Karpas-422 (cell line): ENCODE results near the gene ITGA11. TPM values are rescaled to one million over a fixed set of nuclear protein-coding genes. Genes with fewer than 3 reads are reported as not detected.

Experiments used
- DNase-seq: peaks from one replicate; pipeline ENCODE4 v3.0.0-alpha.2; 2015
- H2AFZ ChIP-seq: fragments of 200-600 bp; sonication (generic); 2 replicates; pipeline ENCODE4 v1.6.1; 2014; ENCODE audit warnings: antibody characterized with exemption, low read length, mixed read lengths
- H3K27ac ChIP-seq: fragments of 200-600 bp; sonication (generic); 2 replicates; pipeline ENCODE4 v1.5.1; 2014; ENCODE audit warnings: mild to moderate bottlenecking, low read length, moderate library complexity
- H3K27me3 ChIP-seq: fragments of 200-600 bp; sonication (generic); 2 replicates; pipeline ENCODE4 v1.6.1; 2014; ENCODE audit warnings: low read length, mixed read lengths
- H3K36me3 ChIP-seq: fragments of 200-600 bp; sonication (generic); 2 replicates; pipeline ENCODE4 v1.6.1; 2014; ENCODE audit warnings: low read length, mixed read lengths; ENCODE audit not compliant: insufficient read depth
- H3K4me1 ChIP-seq: fragments of 200-600 bp; sonication (generic); 2 replicates; pipeline ENCODE4 v1.6.1; 2014; ENCODE audit warnings: mild to moderate bottlenecking, low read length, mixed read lengths
- H3K4me2 ChIP-seq: fragments of 200-600 bp; sonication (generic); 2 replicates; pipeline ENCODE4 v1.6.1; 2014; ENCODE audit warnings: low read length, low read depth, mild to moderate bottlenecking; ENCODE audit not compliant: poor library complexity, severe bottlenecking
- H3K4me3 ChIP-seq: fragments of 200-600 bp; sonication (generic); 2 replicates; pipeline ENCODE4 v1.5.1; 2014; ENCODE audit warnings: mild to moderate bottlenecking, antibody characterized with exemption, low read length, mixed read lengths
- H3K79me2 ChIP-seq: fragments of 200-600 bp; sonication (generic); 2 replicates; pipeline ENCODE4 v1.6.1; 2014; ENCODE audit warnings: mild to moderate bottlenecking, low read length, mixed read lengths
- H3K9ac ChIP-seq: fragments of 200-600 bp; sonication (generic); 2 replicates; pipeline ENCODE4 v1.6.0; 2014; ENCODE audit warnings: low read length
- H3K9me2 ChIP-seq: fragments of 200-600 bp; sonication (generic), shearing (Covaris generic); replicated peaks from 2 replicates; pipeline ENCODE4 v1.6.0; 2014; ENCODE audit warnings: mild to moderate bottlenecking, low read length, moderate library complexity; ENCODE audit not compliant: insufficient read depth
- H3K9me3 ChIP-seq: fragments of 300-700, 200-600 bp; sonication (generic); 2 replicates; pipeline ENCODE4 v1.6.1; 2014; ENCODE audit warnings: low read length, mixed read lengths
- H4K20me1 ChIP-seq: fragments of 200-600 bp; sonication (generic); 2 replicates; pipeline ENCODE4 v1.6.1; 2014; ENCODE audit warnings: mild to moderate bottlenecking, antibody characterized with exemption, low read length, low read depth; ENCODE audit not compliant: insufficient read depth
- total RNA-seq: library from RNA; depleted of rRNA; stranded (reverse); fragments of >200 nt; shearing (Covaris generic); gene quantifications from 2 replicates; pipeline ENCODE4 v1.2.3, GENCODE V29; 2014; ENCODE audit warnings: low replicate concordance

The ITGA11 gene
- total RNA-seq, 1 experiment from 2014 or later, result not detected

DNA sequence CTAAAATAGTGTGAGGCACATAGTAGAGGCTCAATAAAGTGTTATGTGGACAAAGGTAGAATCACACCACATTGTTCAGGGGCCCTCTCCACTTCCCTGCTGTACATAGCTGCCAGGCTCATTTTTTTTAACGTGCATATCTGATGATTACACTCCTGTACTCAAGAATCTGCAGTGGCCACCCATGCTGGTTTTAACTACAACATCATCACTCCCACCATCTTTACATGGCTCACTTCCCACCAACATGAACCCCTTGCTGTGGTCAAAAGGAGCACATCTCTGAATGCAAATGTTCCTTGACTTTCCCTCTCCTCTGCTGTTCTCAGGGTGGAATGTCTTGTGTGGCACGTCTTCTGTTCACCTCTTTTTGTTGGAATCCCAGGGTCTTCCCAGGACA is 77.7 kb downstream of the ITGA11 start:
- no peaks in the 10 kb centered on the region for H4K20me1 ChIP-seq
- H3K36me3 ChIP-seq, result no peaks in the 10 kb centered on the region; the same call in 1 of the 2 replicates
- no peak overlapping the region for H2AFZ ChIP-seq
- H3K27me3 ChIP-seq, result peaks cover 3% of the 10 kb centered on the region; the same call in 1 of the 2 replicates
- H3K9me3 ChIP-seq, result peaks cover 4% of the 10 kb centered on the region; the same call in 1 of the 2 replicates
- no peaks in the 10 kb centered on the region for H3K4me1 ChIP-seq
- H3K27ac ChIP-seq, result no peak overlapping the region
- no peaks in the 10 kb centered on the region for H3K79me2 ChIP-seq
- no peaks in the 10 kb centered on the region for H3K9me2 ChIP-seq
- H3K4me2 ChIP-seq, result no peak overlapping the region
- DNase-seq, result no peak
- H3K4me3 ChIP-seq, result no peak overlapping the region
- no peak overlapping the region for H3K9ac ChIP-seq

DNA sequence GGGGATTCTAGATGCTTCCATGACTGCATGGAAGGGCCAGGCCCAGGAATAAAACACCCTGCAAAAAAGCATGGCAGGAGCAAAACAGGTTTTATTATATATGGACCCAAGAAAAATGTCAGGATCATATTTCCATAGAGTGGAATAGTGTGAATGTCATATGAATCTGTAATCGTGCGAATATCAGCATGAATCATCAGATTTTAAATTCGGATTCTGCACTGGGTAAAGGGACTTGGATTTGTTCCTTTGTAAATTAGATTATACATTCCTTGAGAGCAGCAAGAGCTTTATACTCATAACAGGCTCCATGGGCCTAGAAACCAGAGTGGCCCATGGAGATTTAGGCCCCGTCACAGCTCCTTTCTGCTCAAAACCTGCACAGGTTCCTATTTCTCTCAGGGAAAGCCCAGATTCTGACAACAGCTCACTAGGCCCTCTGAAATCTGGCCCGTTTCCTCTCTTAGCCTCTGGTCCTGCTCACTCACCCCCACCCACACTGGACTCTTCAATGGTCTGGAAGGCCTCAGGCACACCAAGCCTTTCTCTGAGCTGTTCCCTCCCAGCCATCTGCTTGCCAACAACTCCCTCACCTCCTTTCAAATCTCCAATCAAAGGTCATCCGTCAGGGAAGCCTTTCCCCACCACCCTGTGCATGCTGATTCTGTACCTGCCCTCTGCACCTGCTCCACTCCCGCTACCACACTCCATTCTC is 78.4 kb downstream of the ITGA11 start:
- H4K20me1 ChIP-seq, result no peaks in the 10 kb centered on the region
- no peak overlapping the region for H2AFZ ChIP-seq
- H3K9me3 ChIP-seq, result peaks cover 4% of the 10 kb centered on the region; the same call in 1 of the 2 replicates
- H3K4me1 ChIP-seq, result no peaks in the 10 kb centered on the region
- no peak overlapping the region for H3K9ac ChIP-seq
- no peak for DNase-seq
- H3K36me3 ChIP-seq, result no peaks in the 10 kb centered on the region; the same call in 1 of the 2 replicates
- H3K79me2 ChIP-seq, result no peaks in the 10 kb centered on the region
- H3K27ac ChIP-seq, result no peak overlapping the region
- no peaks in the 10 kb centered on the region for H3K9me2 ChIP-seq
- H3K27me3 ChIP-seq, result peaks cover 3% of the 10 kb centered on the region; the same call in 1 of the 2 replicates
- H3K4me3 ChIP-seq, result no peak overlapping the region
- H3K4me2 ChIP-seq, result no peak overlapping the region

DNA sequence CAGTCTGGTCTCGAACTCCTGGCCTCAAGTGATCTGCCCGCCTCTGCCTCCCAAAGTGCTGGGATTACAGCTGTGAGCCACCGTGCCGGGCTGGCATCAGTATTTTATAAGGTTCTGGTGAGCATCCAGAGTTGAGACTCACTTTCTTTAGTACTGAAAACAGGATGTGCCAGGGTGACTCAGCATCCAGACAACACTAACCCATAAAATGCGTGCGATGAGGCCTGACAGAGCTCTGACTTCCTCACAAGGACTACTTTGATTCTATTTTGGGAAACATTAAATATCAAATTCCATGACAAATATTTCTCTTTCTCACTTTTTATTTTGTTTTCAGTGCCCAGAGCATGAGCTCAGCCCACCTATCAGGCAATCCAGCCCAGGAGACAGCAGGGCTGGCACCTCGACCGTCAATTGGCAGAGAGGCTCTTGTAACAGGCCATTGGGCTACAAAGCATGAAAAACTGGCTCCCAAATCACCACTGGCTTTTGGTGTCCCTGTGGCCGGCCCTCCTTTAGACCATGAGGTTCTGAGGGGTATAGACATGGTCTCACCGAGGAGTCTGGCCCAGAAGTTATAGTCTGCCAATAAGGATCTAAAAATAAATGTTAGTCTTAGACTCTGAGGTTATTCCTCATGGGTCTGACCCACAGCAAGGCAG is 79.4 kb downstream of the ITGA11 start:
- Histone ChIP-seq H3K9me2 (no peaks in the 10 kb centered on the region), H3K4me3 (no peak overlapping the region), H3K4me1 (no peaks in the 10 kb centered on the region), H3K9ac (no peak overlapping the region), H3K27ac (no peak overlapping the region), H3K27me3 (peaks cover 3% of the 10 kb centered on the region; the same call in 1 of the 2 replicates), H3K36me3 (no peaks in the 10 kb centered on the region; the same call in 1 of the 2 replicates), H4K20me1 (no peaks in the 10 kb centered on the region), H2AFZ (no peak overlapping the region), H3K4me2 (no peak overlapping the region), H3K79me2 (no peaks in the 10 kb centered on the region), H3K9me3 (peaks cover 4% of the 10 kb centered on the region; the same call in 1 of the 2 replicates)
- no peak for DNase-seq

DNA sequence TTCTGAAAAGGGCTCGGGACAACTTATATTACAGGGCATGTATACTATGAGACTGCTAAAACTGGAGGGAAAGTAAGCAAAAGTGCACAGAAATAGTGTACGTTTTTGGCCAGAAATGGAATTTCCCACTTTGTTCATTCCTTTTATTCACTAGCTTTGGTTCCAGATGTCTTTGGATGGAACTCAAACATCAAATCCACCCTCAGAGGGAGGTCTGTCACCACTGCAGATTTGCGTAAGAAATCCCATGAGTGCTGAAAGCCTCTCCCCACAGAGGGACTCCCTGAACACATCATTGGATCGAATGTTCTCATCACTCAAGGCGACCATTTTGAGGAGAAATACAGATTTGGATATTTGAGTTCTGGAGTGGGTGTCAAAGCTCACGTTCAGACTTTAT is 82.8 kb downstream of the ITGA11 start:
- Histone ChIP-seq H3K4me3 (no peak overlapping the region), H3K36me3 (no peaks in the 10 kb centered on the region), H3K4me1 (no peaks in the 10 kb centered on the region), H3K9me3 (no peaks in the 10 kb centered on the region), H3K79me2 (no peaks in the 10 kb centered on the region), H3K9ac (no peak overlapping the region), H3K27ac (no peak overlapping the region), H3K9me2 (no peaks in the 10 kb centered on the region), H2AFZ (no peak overlapping the region), H4K20me1 (no peaks in the 10 kb centered on the region; the same call in 1 of the 2 replicates), H3K4me2 (no peak overlapping the region), H3K27me3 (no peaks in the 10 kb centered on the region)
- DNase-seq, result no peak

DNA sequence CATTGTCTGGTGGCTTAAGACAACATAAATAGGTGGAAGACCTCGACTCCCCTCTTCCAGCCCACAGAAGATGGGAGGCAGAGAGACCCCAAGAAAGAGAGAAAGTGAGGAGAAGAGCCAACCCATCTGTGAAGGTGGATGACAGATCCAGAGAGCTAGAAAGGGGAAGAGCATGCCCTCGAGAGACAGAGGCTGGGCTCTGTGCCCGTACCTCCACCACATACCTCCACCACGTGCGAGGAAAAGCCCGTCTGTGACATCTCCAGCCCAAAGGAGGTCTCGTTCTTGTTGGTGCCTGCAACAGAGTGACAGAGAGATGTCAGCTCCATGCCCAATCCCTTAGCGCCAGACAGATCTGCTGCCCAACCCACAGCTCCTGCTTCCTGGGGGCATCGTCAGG is 83.4 kb downstream of the ITGA11 start:
- H3K79me2 ChIP-seq, result no peaks in the 10 kb centered on the region
- no peak overlapping the region for H3K4me3 ChIP-seq
- H3K27me3 ChIP-seq, result no peaks in the 10 kb centered on the region
- no peak for DNase-seq
- no peaks in the 10 kb centered on the region for H3K36me3 ChIP-seq
- no peaks in the 10 kb centered on the region for H3K9me3 ChIP-seq
- no peak overlapping the region for H2AFZ ChIP-seq
- H4K20me1 ChIP-seq, result no peaks in the 10 kb centered on the region; the same call in 1 of the 2 replicates
- H3K4me2 ChIP-seq, result no peak overlapping the region
- no peaks in the 10 kb centered on the region for H3K4me1 ChIP-seq
- H3K9ac ChIP-seq, result no peak overlapping the region
- H3K9me2 ChIP-seq, result no peaks in the 10 kb centered on the region
- no peak overlapping the region for H3K27ac ChIP-seq

DNA sequence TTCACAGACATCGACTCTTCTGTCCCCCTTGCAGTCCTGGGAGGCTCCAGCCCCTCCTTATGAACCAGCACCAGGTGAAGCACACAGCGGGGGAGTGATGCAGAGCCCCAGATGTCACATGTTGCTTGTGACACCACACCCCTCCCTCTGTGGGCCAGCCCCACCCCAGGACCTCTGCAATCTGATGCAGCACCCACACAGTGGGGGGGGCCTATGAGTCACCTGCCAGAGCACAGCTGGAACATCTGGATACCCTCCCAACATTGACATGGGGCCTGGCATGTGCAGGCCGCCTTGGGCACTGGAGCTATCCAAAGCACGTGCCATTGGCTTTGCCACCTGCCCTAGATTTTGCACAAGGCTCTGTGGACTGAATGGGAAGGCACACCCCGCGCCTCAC is 83.9 kb downstream of the ITGA11 start:
- H3K9ac ChIP-seq, result no peak overlapping the region
- no peak overlapping the region for H2AFZ ChIP-seq
- no peak overlapping the region for H3K27ac ChIP-seq
- H3K79me2 ChIP-seq, result no peaks in the 10 kb centered on the region
- H3K9me3 ChIP-seq, result no peaks in the 10 kb centered on the region
- no peaks in the 10 kb centered on the region; the same call in 1 of the 2 replicates for H4K20me1 ChIP-seq
- DNase-seq, result no peak
- H3K4me1 ChIP-seq, result no peaks in the 10 kb centered on the region
- H3K9me2 ChIP-seq, result no peaks in the 10 kb centered on the region
- H3K4me3 ChIP-seq, result no peak overlapping the region
- no peaks in the 10 kb centered on the region for H3K27me3 ChIP-seq
- H3K4me2 ChIP-seq, result no peak overlapping the region
- H3K36me3 ChIP-seq, result no peaks in the 10 kb centered on the region

DNA sequence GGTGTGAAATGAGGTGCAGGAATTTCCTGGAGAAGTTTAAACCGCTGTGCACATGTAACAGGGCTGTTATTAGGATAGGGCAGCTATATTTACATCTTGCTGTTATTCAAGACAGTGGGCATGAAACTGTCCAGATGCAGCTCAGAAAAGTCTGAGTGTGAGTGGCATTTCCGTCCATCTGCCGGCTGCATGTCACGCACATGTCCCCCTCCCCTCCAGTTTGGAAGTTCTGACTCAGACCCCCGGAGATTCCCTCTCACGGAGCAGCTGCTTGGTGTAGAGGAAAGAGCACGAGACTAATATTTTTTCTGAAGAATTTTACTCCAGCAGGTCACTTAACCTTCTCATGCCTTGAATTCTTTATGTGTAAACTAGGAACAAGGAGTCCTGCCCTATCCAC is 84.6 kb downstream of the ITGA11 start:
- Histone ChIP-seq H4K20me1 (no peaks in the 10 kb centered on the region; the same call in 1 of the 2 replicates), H3K79me2 (no peaks in the 10 kb centered on the region), H3K27ac (no peak overlapping the region), H3K36me3 (no peaks in the 10 kb centered on the region), H3K4me1 (no peaks in the 10 kb centered on the region), H3K9me2 (no peaks in the 10 kb centered on the region), H3K4me3 (no peak overlapping the region), H3K27me3 (no peaks in the 10 kb centered on the region), H3K9ac (no peak overlapping the region), H3K4me2 (no peak overlapping the region), H2AFZ (no peak overlapping the region), H3K9me3 (no peaks in the 10 kb centered on the region)
- DNase-seq, result no peak

DNA sequence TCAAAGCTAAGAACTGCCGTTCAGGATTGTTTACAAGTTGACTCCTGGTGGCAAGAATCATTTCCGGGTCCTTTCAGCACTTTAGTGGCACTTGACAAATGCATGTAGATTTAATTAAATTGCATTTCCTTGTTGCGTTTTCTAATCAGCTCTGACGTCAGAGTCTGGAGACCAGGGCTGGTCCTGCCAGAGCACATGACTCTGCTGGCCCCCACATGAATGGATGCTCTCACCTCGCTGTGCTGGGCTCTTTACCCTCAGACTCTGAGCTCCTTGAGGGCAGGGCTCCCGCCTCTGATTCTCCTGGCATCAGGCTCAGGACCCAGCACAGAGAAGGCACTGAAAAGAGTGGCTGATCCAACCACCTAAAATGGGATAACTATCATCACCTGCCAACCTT is 85.0 kb downstream of the ITGA11 start:
- no peak overlapping the region for H3K4me3 ChIP-seq
- DNase-seq, result no peak

More for the DNA sequence above, 85.0 kb downstream of the ITGA11 start:
- H3K27ac ChIP-seq, result no peak overlapping the region
- no peak overlapping the region for H3K9ac ChIP-seq
- H4K20me1 ChIP-seq, result no peaks in the 10 kb centered on the region; the same call in 1 of the 2 replicates
- no peaks in the 10 kb centered on the region for H3K36me3 ChIP-seq
- H3K27me3 ChIP-seq, result no peaks in the 10 kb centered on the region
- H2AFZ ChIP-seq, result no peak overlapping the region
- no peaks in the 10 kb centered on the region for H3K4me1 ChIP-seq
- H3K79me2 ChIP-seq, result no peaks in the 10 kb centered on the region
- no peaks in the 10 kb centered on the region for H3K9me3 ChIP-seq
- no peaks in the 10 kb centered on the region for H3K9me2 ChIP-seq
- no peak overlapping the region for H3K4me2 ChIP-seq
